ENCODE measurements around the gene INTS7. TPM values are rescaled to one million over a fixed set of nuclear protein-coding genes. Genes with fewer than 3 reads are reported as not detected.

Gene INTS7
- total and polyA plus RNA-seq, 9 of the 15 experiments (the other 6 are each of a cell fraction or from before 2014, with no cell fraction given): 27.3 to 68.4 (median 40.4) TPM

- TF ChIP-seq ZBTB11 (CRISPR knock-in tag; IDR thresholded peaks at IDR 0.05): peak in 1 of 3 experiments; percentile 56; a peak in 2 of 6 replicates
- no peak for TF ChIP-seq TCF7 (IDR thresholded peaks at IDR 0.05; ENCODE audit: borderline replicate concordance)
- peak; percentile 91 for TF ChIP-seq CEBPG (CRISPR knock-in tag; IDR thresholded peaks at IDR 0.05)
- TF ChIP-seq CEBPG (tag; conservative IDR thresholded peaks at IDR 0.05 in 1 of 2, IDR thresholded peaks at IDR 0.05 in 1 of 2): peak; percentile 95 to 97
- peak in 1 of 2 experiments; percentile 27 for TF ChIP-seq E2F6 (IDR thresholded peaks at IDR 0.05; ENCODE audit: borderline replicate concordance in 1 of 2, extremely low read depth in 1 of 2, insufficient read depth in 1 of 2, insufficient read length in 1 of 2, low read depth in 1 of 2, low read length in 1 of 2, poor library complexity in 1 of 2, severe bottlenecking in 1 of 2)
- TF ChIP-seq TCFL5 (CRISPR knock-in tag; conservative IDR thresholded peaks at IDR 0.05): no peak
- no peak for TF ChIP-seq BCLAF1 (IDR thresholded peaks at IDR 0.05; ENCODE audit: borderline replicate concordance in 1 of 2, control insufficient read depth in 1 of 2, low read depth in 2 of 2, low read length in 1 of 2)
- no peak for TF ChIP-seq CBFA2T2 (conservative IDR thresholded peaks at IDR 0.05)
- peak; percentile 40; the same call in 1 of the 2 replicates for TF ChIP-seq CXXC5 (CRISPR knock-in tag; IDR thresholded peaks at IDR 0.05)
- TF ChIP-seq YY1 (IDR thresholded peaks at IDR 0.05; ENCODE audit: borderline replicate concordance in 1 of 3, control insufficient read depth in 1 of 3, extremely low read depth in 1 of 3, insufficient read depth in 3 of 3, insufficient read length in 1 of 3, insufficient replicate concordance in 2 of 3, low read depth in 1 of 3, low read length in 2 of 3): peak in 1 of 3 experiments; percentile 58
- TF ChIP-seq ZNF780A (CRISPR knock-in tag; IDR thresholded peaks at IDR 0.05): no peak
- 0 out of 2 replicates have a peak, but pooled peaks have one; percentile 15 for TF ChIP-seq NBN (IDR thresholded peaks at IDR 0.05; ENCODE audit: low read depth)
- peak; percentile 75 for TF ChIP-seq GABPA (tag; conservative IDR thresholded peaks at IDR 0.05; ENCODE audit: low read depth)
- TF ChIP-seq ZNF639 (CRISPR knock-in tag; conservative IDR thresholded peaks at IDR 0.05 in 1 of 2, IDR thresholded peaks at IDR 0.05 in 1 of 2): peak in 1 of 2 experiments; percentile 76; a peak in 2 of 4 replicates
- TF ChIP-seq DPF2 (IDR thresholded peaks at IDR 0.05): peak; percentile 25; the same call in 1 of the 2 replicates
Observed at GRCh38 chr1:211928993-211929637, 106.2 kb downstream of the INTS7 start (continued).

All from K562 (cell line).